ENCODE results near the gene TSHZ3.

The TSHZ3 gene

GRCh38 chr19:31312009-31312676 lies 37.1 kb downstream of the TSHZ3 start:
- no peak for DNase-seq (ENCODE audit: low spot score)

GRCh38 chr19:31310432-31311133 lies 38.7 kb downstream of the TSHZ3 start:
- no peak for DNase-seq (ENCODE audit: low spot score)

- DNase-seq (ENCODE audit: low spot score): no peak
These were observed 40.5 kb downstream of the TSHZ3 start for GRCh38 chr19:31308781-31309180.

- no peak for DNase-seq (ENCODE audit: low spot score)
These were observed 42.1 kb downstream of the TSHZ3 start for GRCh38 chr19:31307071-31307669.

GRCh38 chr19:31306006-31306753 lies 43.1 kb downstream of the TSHZ3 start:
- DNase-seq (ENCODE audit: low spot score): no peak

GRCh38 chr19:31304831-31305312 lies 44.4 kb downstream of the TSHZ3 start:
- no peak for DNase-seq (ENCODE audit: low spot score)

- no peak for DNase-seq (ENCODE audit: low spot score)
These were observed 45.9 kb downstream of the TSHZ3 start for GRCh38 chr19:31303262-31303815.

GRCh38 chr19:31301306-31301980 lies 47.8 kb downstream of the TSHZ3 start:
- DNase-seq (ENCODE audit: low spot score): no peak

- no peak for DNase-seq (ENCODE audit: low spot score)
These were observed 48.8 kb downstream of the TSHZ3 start for GRCh38 chr19:31300422-31300821.

GRCh38 chr19:31299665-31300064 lies 49.6 kb downstream of the TSHZ3 start:
- DNase-seq (ENCODE audit: low spot score): no peak

GRCh38 chr19:31297991-31298390 lies 51.2 kb downstream of the TSHZ3 start:
- DNase-seq (ENCODE audit: low spot score): no peak

- DNase-seq (ENCODE audit: low spot score): no peak
These were observed 52.4 kb downstream of the TSHZ3 start for GRCh38 chr19:31296741-31297390.

- DNase-seq (ENCODE audit: low spot score): no peak
These were observed 55.0 kb downstream of the TSHZ3 start for GRCh38 chr19:31294189-31294588.

- DNase-seq (ENCODE audit: low spot score): no peak
These were observed 56.5 kb downstream of the TSHZ3 start for GRCh38 chr19:31292639-31293185.

- no peak for DNase-seq (ENCODE audit: low spot score)
These were observed 58.2 kb downstream of the TSHZ3 start for GRCh38 chr19:31290931-31291590.

- no peak for DNase-seq (ENCODE audit: low spot score)
These were observed 59.3 kb downstream of the TSHZ3 start for GRCh38 chr19:31289976-31290375.

- no peak for DNase-seq (ENCODE audit: low spot score)
These were observed 59.8 kb downstream of the TSHZ3 start for GRCh38 chr19:31289381-31289880.

- DNase-seq (ENCODE audit: low spot score): no peak
These were observed 62.7 kb downstream of the TSHZ3 start for GRCh38 chr19:31286491-31286890.

- DNase-seq (ENCODE audit: low spot score): no peak
These were observed 63.5 kb downstream of the TSHZ3 start for GRCh38 chr19:31285744-31286143.

GRCh38 chr19:31284621-31285020 lies 64.6 kb downstream of the TSHZ3 start:
- no peak for DNase-seq (ENCODE audit: low spot score)
